Suprapubic skin (tissue), 4 donors: ENCODE results near the gene GLCCI1.

ENCODE experiments used
- CTCF ChIP-seq, 2 donors: fragments of 200-600 bp in 1 of 2; fragments of 450-650 bp in 1 of 2; sonication (generic) in 1 of 2; IDR thresholded peaks; one replicate each; pipeline ENCODE4 v1.5.1; 2016 to 2019; ENCODE audit warnings: antibody characterized with exemption in 2 of 2, mild to moderate bottlenecking in 1 of 2, moderate library complexity in 1 of 2
- EP300 ChIP-seq: sonication (generic); formaldehyde crosslinking; IDR thresholded peaks from one replicate; pipeline ENCODE4 v1.6.1; 2017; ENCODE audit warnings: antibody characterized with exemption
- POLR2A ChIP-seq, 2 donors: fragments of 450-650 bp; IDR thresholded peaks; one replicate each; pipeline ENCODE4 v1.6.1; 2017; ENCODE audit warnings: antibody characterized with exemption in 2 of 2, mild to moderate bottlenecking in 2 of 2, moderate library complexity in 2 of 2
- POLR2AphosphoS5 ChIP-seq, 3 donors: sonication (generic); formaldehyde crosslinking; IDR thresholded peaks; one replicate each; pipeline ENCODE4 v1.6.1; 2017; ENCODE audit warnings: antibody characterized with exemption in 3 of 3

GRCh38 chr7:7957513-7957912 is 11.1 kb upstream of the GLCCI1 start:
- TF ChIP-seq POLR2AphosphoS5 (IDR thresholded peaks at IDR 0.05), result no peak
- TF ChIP-seq CTCF (IDR thresholded peaks at IDR 0.05), result no peak
- TF ChIP-seq EP300, result no peak
- no peak for TF ChIP-seq POLR2A (IDR thresholded peaks at IDR 0.05)
